Measurements from ENCODE around the gene CCDC15. TPM values are rescaled to one million over a fixed set of nuclear protein-coding genes. Genes with fewer than 3 reads are reported as not detected.

Gene CCDC15
- total RNA-seq, 1 experiment from 2014 or later: 2.8 TPM

DNA sequence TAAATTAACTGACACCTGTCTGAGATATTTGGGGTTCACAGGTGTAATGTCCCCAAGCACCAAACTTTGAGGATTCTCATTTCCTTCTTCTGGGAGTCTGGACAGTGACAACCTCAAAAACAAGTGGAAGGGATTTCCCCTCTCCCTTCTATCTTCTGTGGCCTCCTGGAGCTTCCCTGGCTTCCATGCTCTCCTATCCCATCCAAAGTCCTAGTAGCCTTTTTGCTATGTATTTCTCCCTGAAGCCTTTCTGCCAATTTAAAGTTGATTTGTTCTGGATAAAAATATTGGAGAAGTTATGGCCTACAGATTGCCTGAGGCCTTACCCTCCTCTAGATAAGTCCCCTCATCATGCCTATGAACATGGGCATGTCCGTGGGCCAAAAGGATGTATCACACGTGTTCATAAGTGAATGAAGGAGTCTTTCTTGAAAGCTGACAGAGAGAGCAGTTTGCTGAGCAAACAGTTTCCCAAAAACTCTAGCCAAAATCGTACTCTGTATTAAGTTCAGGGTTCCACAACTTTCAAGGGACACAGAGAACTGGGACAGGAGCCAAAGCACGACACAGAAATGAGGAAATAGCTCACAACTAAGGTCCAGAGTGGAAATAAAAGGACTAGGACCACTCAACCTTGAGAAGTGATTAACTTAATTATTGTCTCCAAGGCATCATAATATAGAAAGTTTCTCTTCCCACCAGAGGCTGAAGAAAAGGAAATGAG is 24.9 kb upstream of the CCDC15 start:
- Histone ChIP-seq H3K14ac (ENCODE audit: insufficient read depth, low read length) (no peak overlapping the region), H3K79me1 (ENCODE audit: insufficient read depth, low read depth, low read length, poor library complexity, severe bottlenecking) (no peaks in the 10 kb centered on the region), H3T11ph (ENCODE audit: low read length) (no peak overlapping the region), H2AFZ (ENCODE audit: low read length) (no peak overlapping the region), H3K4me2 (ENCODE audit: insufficient read depth, insufficient read length, low read length) (no peak overlapping the region), H3K23me2 (ENCODE audit: insufficient read length, low read depth, low read length, poor library complexity, severe bottlenecking) (no peaks in the 10 kb centered on the region), H2BK120ac (ENCODE audit: low read depth, low read length, poor library complexity, severe bottlenecking) (no peak overlapping the region), H3K23ac (ENCODE audit: insufficient read length, low read depth, low read length) (no peak overlapping the region), H3K4me1 (ENCODE audit: insufficient read depth, low read length) (no peaks in the 10 kb centered on the region), H3K79me2 (ENCODE audit: insufficient read depth, low read length) (no peaks in the 10 kb centered on the region), H3K18ac (ENCODE audit: insufficient read length, low read depth, low read length) (no peak overlapping the region), H4K8ac (replicated peaks; ENCODE audit: insufficient read length, low read depth, low read length) (no peak overlapping the region), H4K91ac (ENCODE audit: insufficient read length, low read depth, low read length) (no peak overlapping the region), H2BK12ac (ENCODE audit: insufficient read length, low read depth, low read length) (no peak overlapping the region), H3K27ac (ENCODE audit: insufficient read length, low read depth, low read length) (no peak overlapping the region), H2BK5ac (ENCODE audit: insufficient read length, low read length) (no peak overlapping the region), H3K4ac (ENCODE audit: low read depth, low read length) (no peak overlapping the region), H4K20me1 (ENCODE audit: control insufficient read depth, insufficient read depth, insufficient read length) (no peaks in the 10 kb centered on the region), H3K9ac (ENCODE audit: extremely low read depth, insufficient read length, low read length) (no peak overlapping the region), H3K27me3 (ENCODE audit: insufficient read depth, low read length) (no peaks in the 10 kb centered on the region), H3K56ac (ENCODE audit: insufficient read length, low read depth, low read length) (no peak overlapping the region), H4K5ac (ENCODE audit: insufficient read length, low read depth, low read length) (no peak overlapping the region), H2BK20ac (ENCODE audit: low read depth, low read length, poor library complexity, severe bottlenecking) (no peak overlapping the region), H2BK15ac (ENCODE audit: low read depth, low read length) (no peak overlapping the region), H2AK5ac (ENCODE audit: insufficient read length, low read length) (no peak overlapping the region), H3K9me3 (ENCODE audit: control insufficient read depth, low read depth, low read length) (no peaks in the 10 kb centered on the region)
- Mint-ChIP-seq H3K27ac (no peak overlapping the region), H3K36me3 (ENCODE audit: insufficient read depth in 1 of 3, low read depth in 3 of 3) (no peaks in the 10 kb centered on the region; a peak in 1 of 7 replicates), H3K27me3 (ENCODE audit: low read depth) (peaks cover 29% of the 10 kb centered on the region), H3K9me3 (no peaks in the 10 kb centered on the region), H3K4me3 (no peak overlapping the region), H3K4me1 (no peaks in the 10 kb centered on the region)
- WGBS (ENCODE audit: extremely low coverage, insufficient read length, low lambda C conversion rate): no CpG with 5 or more reads among the region's 4 CpGs
- no peak for DNase-seq
- TF ChIP-seq, protein P1, sequence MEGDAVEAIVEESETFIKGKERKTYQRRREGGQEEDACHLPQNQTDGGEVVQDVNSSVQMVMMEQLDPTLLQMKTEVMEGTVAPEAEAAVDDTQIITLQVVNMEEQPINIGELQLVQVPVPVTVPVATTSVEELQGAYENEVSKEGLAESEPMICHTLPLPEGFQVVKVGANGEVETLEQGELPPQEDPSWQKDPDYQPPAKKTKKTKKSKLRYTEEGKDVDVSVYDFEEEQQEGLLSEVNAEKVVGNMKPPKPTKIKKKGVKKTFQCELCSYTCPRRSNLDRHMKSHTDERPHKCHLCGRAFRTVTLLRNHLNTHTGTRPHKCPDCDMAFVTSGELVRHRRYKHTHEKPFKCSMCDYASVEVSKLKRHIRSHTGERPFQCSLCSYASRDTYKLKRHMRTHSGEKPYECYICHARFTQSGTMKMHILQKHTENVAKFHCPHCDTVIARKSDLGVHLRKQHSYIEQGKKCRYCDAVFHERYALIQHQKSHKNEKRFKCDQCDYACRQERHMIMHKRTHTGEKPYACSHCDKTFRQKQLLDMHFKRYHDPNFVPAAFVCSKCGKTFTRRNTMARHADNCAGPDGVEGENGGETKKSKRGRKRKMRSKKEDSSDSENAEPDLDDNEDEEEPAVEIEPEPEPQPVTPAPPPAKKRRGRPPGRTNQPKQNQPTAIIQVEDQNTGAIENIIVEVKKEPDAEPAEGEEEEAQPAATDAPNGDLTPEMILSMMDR (conservative IDR thresholded peaks at IDR 0.05): no peak
